ENCODE results near the gene RNF135. TPM values are rescaled to one million over a fixed set of nuclear protein-coding genes. Genes with fewer than 3 reads are reported as not detected.

The RNF135 gene
- 0.34 and 1.5 TPM in 2 replicates for total RNA-seq

GRCh38 chr17:30970831-30971567, at the start of gene RNF135:
Gene RNF135, plus strand, starts transcription at chr17:30971039. Its CDS starts 35 bp downstream, at chr17:30971074.

GRCh38 chr17:30921544-30922196, 49.2 kb upstream of the RNF135 start, which contains the start of gene ADAP2:
Gene ADAP2, plus strand, starts transcription at chr17:30921945. Its CDS starts 70 bp downstream, at chr17:30922015.

Other genes starting within 250 kb of the RNF135 start
- 15.4 and 17.8 TPM in 2 replicates for gene CRLF3, start 146.3 kb upstream of the RNF135 start, total RNA-seq
- gene ATAD5, start 139.1 kb upstream of the RNF135 start, total RNA-seq = 1.1 and 1.2 TPM in 2 replicates
- 7.0 and 10.0 TPM in 2 replicates for gene TEFM, start 64.8 kb upstream of the RNF135 start, total RNA-seq
- 0.43 and 1.2 TPM in 2 replicates for gene ADAP2, start 49.1 kb upstream of the RNF135 start, total RNA-seq
- gene NF1, start 123.9 kb downstream of the RNF135 start, total RNA-seq = 21.9 and 29.9 TPM in 2 replicates

Measured in dermis lymphatic vessel endothelial cell (primary cell).